GM18868 (cell line): ENCODE data around the gene GLO1.
A peak's percentile ranks its signal among the peaks of the same experiment; 100 is the strongest.
"Not testable (repeated sequence)": the region's sequence is repeated elsewhere in the genome, so short reads cannot be mapped to it uniquely, and the experiment has no call there.

Source experiments
- ATAC-seq: cut with Tn5 transposase; IDR thresholded peaks from one replicate; pipeline ENCODE4 v1.9.1; 2021; ENCODE audit warnings: mild to moderate bottlenecking, moderate library complexity; ENCODE audit not compliant: unreplicated experiment

Gene GLO1

DNA sequence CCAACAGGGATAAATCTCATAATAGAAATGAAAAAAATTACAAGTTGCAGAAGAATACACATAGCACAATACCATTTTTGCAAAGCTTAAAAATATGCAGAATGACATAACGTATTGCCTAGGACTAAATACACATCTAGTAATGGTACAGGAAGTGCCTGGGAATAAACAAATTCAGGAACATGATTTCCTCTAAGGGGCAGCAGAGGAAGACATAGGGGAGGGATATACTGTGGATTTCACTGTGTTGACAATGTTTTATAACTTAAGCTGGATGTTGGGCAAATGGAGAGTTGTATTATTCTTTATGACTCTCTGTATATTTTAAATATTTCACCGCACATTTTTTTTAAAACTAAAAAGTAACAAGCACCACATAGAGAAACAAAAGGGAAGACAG, 5.6 kb upstream of the GLO1 start:
- ATAC-seq, result no peak

DNA sequence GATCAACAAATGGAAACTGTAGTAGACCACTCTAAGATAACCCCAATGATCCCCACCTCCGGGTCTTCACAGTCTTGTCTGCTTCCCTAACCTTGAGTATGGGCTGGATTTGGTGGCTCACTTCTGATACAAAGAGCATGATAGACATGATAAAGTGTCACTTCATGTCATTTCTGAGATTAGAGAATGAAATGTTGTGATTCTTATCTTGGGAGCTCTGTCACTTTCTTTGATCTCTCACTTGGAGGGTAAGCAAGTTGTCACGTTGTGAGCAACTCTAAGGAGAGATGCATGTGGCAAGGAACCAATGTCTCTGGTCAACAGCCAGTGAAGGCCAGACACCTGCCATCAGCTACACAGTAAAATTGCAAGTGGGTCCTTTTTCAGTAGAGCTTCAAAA, 3.0 kb upstream of the GLO1 start:
- ATAC-seq, result no peak

DNA sequence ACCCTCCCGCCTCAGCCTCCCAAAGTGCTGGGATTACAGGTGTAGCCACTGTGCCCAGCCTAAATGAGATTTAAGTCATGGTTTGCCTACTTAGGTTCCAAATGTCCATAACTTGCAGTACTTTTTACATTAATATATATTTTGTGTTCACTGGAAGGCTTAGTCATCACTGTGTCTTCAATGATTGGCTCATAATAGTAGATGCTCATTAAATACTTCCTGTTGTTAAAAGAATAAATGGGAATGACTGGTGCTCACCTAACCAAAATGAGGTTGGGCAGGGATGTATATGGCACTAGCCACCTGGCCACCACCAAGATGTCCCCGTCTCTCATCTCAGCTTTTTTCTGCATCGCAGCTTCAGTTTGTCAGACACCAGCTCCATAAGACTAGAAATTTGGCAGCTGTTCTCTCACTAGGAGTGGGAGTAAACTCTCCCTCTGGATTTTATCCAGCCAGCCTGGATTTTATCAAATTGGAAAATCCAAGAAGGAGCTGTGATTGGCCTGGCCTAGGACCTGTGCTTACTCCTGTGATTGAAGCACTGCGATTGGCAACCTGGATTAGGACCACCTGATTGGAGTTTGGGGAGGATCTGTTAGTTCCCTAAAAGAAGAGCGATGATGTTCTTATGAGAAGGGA, 1.1 kb upstream of the GLO1 start:
- no peak for ATAC-seq

DNA sequence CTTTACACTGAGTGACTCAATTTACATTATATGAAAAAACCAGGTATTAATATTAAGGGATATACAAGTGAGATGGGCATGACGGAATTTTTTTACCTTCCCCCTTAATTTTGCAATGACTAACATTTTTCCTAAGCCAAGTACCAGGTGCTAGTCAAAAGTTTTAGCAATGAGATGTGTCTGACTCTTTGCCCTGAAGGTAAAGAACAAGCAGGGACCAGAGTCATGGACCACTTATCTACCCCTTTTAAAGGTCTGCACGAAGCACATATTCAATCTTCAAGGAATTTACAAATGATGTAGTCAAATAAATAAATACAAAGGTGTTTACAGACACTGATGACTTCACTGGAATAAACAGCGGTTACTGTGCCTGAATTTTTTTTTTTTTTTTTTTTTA, 1.4 kb downstream of the GLO1 start:
- no peak for ATAC-seq

DNA sequence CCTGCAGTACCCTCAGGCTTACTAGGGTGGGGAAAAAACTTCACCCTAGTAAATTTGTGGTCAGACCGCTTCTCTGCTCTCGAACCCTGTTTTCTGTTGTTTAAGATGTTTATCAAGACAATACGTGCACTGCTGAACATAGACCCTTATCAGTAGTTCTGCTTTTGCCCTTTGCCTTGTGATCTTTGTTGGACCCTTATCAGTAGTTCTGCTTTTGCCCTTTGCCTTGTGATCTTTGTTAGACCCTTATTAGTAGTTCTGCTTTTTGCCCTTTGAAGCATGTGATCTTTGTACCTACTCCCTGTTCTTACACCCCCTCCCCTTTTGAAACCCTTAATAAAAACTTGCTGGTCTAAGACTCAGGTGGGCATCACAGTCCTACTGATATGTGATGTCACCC, 3.2 kb downstream of the GLO1 start:
- ATAC-seq, result not testable (repeated sequence)

DNA sequence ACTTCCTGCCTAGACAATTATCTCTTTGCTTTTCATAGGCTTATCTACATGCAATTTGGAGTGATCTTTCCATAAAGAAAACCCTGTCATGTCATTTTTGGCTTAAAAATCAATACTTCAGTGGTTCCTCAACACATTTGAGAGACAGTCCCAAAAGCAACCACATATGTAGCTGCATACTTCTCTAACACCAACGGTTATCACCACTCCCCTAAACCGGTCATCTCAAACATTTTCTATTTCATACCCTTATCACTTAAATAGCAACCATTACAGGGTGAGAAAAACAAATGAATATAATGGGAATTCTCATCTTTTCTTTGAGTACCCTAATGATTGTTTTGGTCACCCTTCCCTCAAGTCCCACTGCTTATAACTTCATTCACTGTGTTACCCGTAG, 5.1 kb downstream of the GLO1 start:
- no peak for ATAC-seq

DNA sequence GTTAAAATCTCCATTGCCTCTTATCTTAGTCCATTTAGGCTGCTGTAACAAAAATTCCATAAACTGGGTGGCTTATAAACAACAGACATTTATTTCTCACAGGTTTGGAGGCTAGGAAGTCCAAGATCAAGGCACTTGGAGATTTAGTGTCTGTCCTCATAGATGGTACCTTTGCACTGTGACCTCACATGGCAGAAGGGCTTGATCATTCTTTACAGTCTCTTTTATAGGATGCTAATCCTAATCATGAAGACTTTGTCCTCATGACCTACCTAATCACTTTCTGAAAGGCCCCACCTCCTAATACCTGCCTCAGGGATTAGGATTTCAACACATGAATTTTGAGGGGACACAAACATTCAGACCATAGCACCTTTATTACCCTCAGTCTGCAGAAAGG, 6.6 kb downstream of the GLO1 start:
- no peak for ATAC-seq

DNA sequence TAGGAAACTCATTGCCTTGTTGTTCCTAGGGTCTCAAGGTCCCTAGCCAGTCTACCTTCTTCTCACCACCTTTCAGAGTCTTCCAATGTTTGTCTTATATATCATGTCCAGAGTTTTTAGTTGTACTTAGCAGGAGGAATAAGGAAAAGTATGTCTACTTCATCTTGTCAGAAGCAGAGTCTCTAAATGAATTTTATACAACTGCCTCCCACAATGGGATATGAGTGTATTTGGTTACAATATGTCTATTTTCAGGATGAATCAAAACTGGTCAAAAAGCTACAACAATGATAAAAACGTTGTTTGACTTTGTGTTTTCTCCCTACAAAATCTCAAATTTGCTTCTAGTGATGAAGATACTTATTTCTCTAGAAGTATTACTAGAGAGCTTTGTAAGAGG, 7.0 kb downstream of the GLO1 start:
- no peak for ATAC-seq

DNA sequence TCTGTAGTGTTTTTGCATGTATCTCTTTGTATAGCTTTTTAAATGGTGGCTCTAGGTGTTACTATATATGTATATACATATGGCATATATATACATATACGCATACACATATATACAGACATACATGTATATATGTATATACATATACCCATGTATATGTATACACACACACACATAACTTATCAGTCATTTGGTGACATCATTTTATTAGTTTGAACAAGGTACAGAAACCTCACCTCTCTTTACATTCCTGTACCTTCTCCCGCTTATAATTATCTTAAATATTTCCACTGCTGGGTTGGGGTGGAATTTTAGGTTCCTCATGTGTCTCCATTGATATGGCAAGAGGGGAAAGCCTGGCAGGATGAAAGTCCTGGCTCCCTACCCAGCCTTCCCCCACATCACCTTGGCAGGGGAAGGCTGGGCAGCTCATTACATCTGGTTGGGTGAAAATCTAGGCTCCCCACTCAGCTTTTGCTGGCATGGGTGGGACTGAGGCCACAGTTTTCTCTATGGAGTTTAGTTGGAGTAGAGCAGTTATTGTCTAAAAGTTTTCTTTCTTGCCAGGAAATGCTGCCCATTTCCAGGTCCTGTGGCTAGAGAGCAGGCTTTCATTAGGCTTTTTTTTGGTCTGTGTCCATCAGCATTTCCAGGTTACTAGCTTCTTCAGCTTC, 7.6 kb downstream of the GLO1 start:
- no peak for ATAC-seq

DNA sequence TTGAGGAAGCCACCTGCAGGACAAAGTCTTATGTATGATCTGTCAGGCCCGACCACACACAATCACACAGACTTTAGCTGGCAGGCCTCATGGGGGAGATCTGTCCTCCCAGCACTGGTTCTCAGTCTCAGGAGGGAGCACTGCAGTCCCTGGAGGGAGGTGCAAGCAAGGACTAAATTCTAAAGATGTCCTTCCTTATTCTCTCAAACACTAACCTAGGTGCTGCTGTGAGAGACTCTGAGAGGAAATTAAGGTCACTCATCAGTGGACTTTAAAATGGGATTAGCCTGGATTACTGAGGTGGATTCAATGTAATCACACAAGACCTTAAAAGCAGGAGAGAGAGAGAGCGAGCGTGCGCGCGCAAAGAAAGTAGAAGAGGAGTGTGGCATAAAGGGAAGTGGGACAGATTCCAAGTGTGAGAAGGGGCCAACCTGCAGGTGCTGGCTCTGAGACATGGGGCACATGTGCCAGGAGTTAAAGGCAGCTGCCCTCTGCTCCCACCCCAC, 14.3 kb downstream of the GLO1 start:
- peak; percentile 82 for ATAC-seq

DNA sequence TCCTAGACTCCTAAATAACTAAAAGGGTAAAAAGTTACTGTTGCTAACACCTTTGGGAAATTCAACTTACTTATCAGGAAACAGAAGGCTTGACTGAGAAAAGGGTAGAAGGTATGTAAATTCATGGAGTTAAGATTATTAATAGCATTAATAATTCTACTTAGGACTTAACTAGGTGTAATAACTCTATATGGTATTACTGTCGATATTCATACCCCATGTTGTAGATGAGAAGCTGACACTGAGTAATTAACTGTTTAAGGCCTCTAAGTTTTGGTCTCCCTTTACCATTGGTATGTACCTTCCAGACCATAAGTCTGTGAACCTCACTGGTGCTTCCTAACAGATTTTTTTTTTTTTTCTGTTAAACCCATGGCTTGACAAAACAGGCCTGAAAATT, 15.4 kb downstream of the GLO1 start:
- ATAC-seq, result no peak

DNA sequence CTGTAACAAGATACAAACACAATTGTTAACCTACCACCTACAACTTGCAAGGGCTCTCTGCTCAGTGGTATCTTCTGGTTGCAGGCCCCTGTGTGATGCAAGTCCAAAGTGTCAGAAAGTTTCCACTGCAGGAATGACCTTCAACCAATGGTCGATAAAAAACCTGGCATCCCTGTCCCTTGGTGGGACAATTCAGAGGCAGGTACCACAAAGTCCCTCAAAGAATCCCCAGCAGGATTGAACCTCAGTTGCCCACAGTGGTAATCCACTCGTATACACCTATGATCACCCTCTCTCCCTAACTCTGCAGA, 15.9 kb downstream of the GLO1 start:
- no peak for ATAC-seq

DNA sequence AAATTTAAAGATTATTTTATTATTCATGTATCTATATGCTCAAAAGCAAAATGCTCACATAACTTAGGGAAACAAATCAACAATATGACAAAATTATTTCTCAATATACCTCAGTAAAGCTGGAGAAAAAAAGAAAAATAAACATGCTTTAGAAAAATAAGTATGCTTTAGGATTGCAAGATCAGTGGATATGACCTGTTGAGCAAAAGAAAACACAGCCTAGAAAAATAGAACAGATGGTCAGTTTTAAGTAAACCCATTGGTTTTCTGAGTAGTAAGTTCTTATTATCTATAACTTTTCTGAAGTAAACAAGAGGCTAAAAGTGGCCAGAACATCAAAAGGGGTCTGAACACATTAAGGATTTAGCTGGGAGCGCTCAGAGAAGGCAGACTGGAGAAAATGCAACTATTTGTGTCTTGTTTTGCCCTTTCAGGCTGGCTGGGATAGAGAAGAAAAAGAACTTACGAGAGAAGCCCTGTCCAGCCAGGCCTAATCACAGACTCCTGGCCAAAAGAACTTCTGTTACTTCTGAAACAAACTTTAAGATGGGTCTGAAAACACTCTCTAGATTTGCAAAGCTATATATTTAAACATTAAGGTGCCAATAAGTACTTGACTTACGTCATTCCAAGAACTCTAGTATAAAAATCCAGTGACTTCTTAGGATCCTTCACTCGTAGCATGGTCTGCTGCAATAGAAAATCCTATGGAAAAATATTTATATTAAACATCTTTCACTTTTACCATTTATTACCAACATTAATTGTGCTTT, 16.5 kb downstream of the GLO1 start:
- no peak for ATAC-seq

DNA sequence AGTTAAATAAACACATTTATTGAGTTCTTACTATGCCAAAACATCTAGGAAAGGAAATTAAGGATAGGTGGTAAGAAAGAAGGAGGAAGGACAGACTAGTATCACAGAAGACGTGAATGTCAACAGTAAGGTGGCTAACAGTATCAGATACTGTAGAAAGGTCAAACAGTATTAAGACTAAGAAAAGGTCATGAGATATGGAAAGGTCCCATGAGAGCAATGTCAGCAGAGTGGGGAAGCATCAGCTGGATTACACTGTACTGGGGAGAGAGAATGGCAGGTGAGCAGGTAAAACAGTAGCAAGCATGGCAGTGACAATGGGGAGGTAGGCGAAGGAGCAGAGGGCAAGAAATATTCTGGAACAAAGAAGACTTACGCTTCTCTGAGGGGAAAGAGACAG, 18.0 kb downstream of the GLO1 start:
- ATAC-seq, result no peak

DNA sequence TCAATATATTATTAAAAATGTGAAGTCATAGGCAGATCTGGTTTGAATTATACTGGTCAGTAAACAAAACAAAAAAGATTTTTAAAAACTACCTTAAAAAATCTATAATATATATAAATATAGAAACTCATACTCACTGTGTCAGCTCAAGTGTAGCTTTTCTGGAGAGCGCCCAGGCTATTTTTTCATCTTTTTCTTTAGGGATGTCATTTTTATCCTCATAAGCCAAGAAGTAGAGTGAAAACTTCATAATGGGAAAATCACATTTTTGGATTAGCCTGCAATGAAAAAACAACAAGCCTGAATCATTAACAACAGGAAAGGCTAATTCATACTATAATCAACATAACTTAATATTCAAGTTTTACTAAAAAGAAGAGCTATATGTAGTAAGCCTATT, 18.7 kb downstream of the GLO1 start:
- no peak for ATAC-seq

DNA sequence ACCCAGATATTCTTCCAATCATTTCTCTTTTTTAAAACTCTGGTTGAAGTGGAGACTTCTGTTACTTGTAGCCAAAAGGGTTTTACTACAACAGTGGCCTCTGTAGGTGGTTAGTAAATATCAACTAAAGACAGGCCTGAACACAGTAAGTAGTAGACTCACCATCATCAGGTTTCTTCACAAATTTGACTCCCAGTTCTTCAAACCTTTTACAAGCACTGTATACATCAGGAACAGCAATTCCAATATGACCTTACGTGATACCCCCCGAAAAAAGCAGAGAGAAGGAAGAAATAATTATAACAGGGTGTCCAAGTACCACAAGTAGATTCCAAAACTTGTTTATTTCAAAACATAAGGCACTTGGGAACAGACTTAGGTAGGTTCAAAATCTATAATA, 21.1 kb downstream of the GLO1 start:
- ATAC-seq, result no peak

DNA sequence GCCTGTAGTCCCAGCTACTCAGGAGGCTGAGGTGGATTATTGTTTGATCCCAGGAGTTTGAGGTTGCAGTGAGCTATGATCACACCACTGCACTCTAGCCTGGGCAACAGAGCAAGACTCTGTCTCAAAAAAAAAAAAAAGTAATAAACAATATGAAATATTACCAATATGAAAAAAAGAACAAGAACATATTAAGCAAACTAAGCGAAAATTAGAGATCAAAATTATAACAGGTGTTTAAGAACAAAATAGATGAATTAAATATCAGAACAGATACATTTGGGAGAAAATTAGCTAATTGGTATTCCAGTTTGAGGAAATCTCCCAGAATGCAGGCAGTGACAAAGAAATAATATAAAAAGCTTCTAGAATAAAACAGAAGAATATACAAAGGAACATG, 23.3 kb downstream of the GLO1 start:
- no peak for ATAC-seq

DNA sequence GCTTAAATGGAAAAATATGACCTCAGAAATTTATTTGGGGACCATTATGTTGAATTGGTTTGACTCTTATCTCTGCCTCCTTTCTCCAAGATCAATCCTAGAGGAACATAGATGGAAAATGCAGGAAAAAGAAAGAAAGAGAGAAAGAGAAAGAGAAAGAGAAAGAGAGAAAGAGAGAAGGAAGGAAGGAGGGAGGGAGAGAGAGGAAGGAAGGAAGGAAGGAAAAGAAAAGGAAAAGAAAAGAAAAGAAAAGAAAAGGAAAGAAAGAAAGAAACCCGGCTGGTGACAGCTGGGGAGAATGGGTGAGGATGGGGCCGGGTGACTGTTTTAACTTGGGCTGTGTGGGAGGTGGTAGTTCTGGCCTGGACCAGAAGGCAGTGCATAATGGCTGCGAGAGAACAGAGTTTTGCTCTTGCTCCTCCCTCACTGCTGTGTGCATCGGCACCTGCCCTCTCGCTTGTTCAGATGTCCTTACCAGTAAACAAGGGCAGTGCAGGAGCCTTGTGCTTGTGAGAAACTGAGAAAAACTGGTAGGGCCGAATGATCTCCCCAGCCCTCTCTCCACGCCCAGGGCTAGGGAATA, 24.7 kb downstream of the GLO1 start:
- ATAC-seq, result no peak

DNA sequence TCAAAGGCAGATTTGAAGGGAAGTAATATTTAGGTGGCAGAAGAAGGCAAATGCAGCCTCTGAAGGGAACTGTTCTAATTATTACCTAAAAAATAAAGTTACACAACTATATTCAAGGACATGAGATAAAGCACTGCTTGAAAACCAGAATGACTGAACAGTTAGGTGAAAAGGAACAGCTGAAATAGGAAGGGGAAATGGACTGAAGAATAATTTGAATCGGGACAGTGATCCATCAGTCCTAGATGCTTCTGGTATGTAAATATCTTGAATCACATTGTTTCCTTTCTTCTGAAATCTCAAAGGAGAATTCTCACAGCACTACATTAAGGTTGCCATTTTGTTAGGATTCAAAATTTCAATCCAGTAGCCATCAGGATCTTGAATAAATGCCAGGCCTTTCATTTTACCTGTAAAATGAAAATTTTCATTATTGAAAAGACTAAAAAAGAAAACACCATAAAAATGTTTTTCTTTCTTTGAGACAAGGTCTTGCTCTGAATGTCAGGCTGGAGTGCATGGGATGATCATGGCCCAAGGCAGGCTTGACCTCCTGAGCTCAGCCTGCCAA, 25.9 kb downstream of the GLO1 start:
- ATAC-seq, result no peak

DNA sequence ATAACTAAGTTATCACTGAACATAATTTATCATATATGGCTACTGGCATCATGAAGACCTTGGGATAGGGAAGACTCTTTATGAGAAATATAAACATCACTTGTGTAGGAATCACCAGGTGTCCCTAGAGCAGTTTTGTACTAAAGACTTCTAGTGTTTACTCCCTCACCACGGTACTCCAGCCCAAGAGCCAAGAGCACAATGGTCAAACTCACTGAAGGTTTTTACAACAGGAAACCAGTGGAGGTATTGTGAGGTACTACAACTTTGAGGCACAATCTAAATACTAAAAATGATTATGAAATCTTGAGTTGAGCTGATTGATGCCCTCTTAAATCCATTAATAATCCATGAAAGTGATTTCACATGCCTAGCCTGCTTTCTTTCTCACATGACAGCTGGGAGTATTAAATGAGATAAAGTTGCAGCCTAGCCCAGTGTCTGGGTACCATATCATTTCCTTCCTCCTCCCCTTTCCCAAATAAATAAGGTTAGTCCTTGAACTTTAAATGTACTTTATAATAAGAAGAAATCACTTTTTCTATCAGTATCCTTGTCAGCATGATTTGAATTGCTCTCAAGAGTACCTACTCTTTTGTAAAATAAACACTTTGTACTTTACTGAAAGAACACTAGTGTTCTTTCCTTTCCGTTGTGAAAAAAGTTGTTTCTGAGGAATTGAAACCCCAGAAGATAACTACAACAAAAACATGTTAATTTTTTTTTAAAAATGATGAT, 26.5 kb downstream of the GLO1 start:
- ATAC-seq, result no peak
